Measurements from ENCODE around the gene POU6F2. TPM values are rescaled to one million over a fixed set of nuclear protein-coding genes. Genes with fewer than 3 reads are reported as not detected.

Gene POU6F2
- total RNA-seq, 1 experiment from 2014 or later = not detected

GRCh38 chr7:39091145-39091544 lies 113.4 kb downstream of the POU6F2 start:
- H3K9me3 ChIP-seq (ENCODE audit: control insufficient read depth, insufficient read depth, low read depth, low read length) = no peaks in the 10 kb centered on the region
- DNase-seq (ENCODE audit: low read depth, low spot score) = no peak
- in situ Hi-C loops (cut with HindIII; ENCODE audit: low pct_unique_long_range_greater_than_20kb, low sequenced_read_pairs) (no loop called here), intact Hi-C loops (cut with micrococcal nuclease; ENCODE audit: unreplicated experiment) (no loop called here)
- H3K4me3 ChIP-seq (ENCODE audit: low read depth in 2 of 2, low read length in 2 of 2) = no peak overlapping the region
- H3K27me3 ChIP-seq (ENCODE audit: control insufficient read depth, insufficient read depth, low read length) = peaks cover 3% of the 10 kb centered on the region; the same call in 1 of the 2 replicates
- no TSS peak for BruUV-seq (replicated peaks)
- ChIA-PET POLR2A (no interaction called here), CTCF (no interaction called here)
- no peak for ATAC-seq
- no peak overlapping the region for H3K27ac ChIP-seq (ENCODE audit: low read length)
- TF ChIP-seq REST (IDR thresholded peaks at IDR 0.05; ENCODE audit: insufficient read depth in 1 of 2, low read depth in 2 of 2, low read length in 1 of 2) (no peak), TCF7L2 (IDR thresholded peaks at IDR 0.05; ENCODE audit: low read depth, low read length) (no peak), CTCF (IDR thresholded peaks at IDR 0.05) (no peak), SIN3A (IDR thresholded peaks at IDR 0.05; ENCODE audit: borderline replicate concordance, insufficient read depth, low read depth, low read length) (no peak), POLR2AphosphoS5 (IDR thresholded peaks at IDR 0.05; ENCODE audit: low read depth, low read length) (no peak)
- H3K36me3 ChIP-seq (ENCODE audit: control insufficient read depth, insufficient read depth, low read length) = no peaks in the 10 kb centered on the region
- no peaks in the 10 kb centered on the region for H3K4me1 ChIP-seq (ENCODE audit: control insufficient read depth, insufficient read depth, low read length)

GRCh38 chr7:39091774-39092173 lies 114.1 kb downstream of the POU6F2 start:
- ChIA-PET POLR2A (no interaction called here), CTCF (no interaction called here)
- TF ChIP-seq TCF7L2 (IDR thresholded peaks at IDR 0.05; ENCODE audit: low read depth, low read length) (no peak), SIN3A (IDR thresholded peaks at IDR 0.05; ENCODE audit: borderline replicate concordance, insufficient read depth, low read depth, low read length) (no peak), CTCF (IDR thresholded peaks at IDR 0.05) (no peak), POLR2AphosphoS5 (IDR thresholded peaks at IDR 0.05; ENCODE audit: low read depth, low read length) (no peak), REST (IDR thresholded peaks at IDR 0.05; ENCODE audit: insufficient read depth in 1 of 2, low read depth in 2 of 2, low read length in 1 of 2) (no peak)
- Histone ChIP-seq H3K36me3 (ENCODE audit: control insufficient read depth, insufficient read depth, low read length) (no peaks in the 10 kb centered on the region), H3K9me3 (ENCODE audit: control insufficient read depth, insufficient read depth, low read depth, low read length) (no peaks in the 10 kb centered on the region), H3K27me3 (ENCODE audit: control insufficient read depth, insufficient read depth, low read length) (no peaks in the 10 kb centered on the region; the same call in 1 of the 2 replicates), H3K4me1 (ENCODE audit: control insufficient read depth, insufficient read depth, low read length) (no peaks in the 10 kb centered on the region), H3K4me3 (ENCODE audit: low read depth in 2 of 2, low read length in 2 of 2) (no peak overlapping the region), H3K27ac (ENCODE audit: low read length) (no peak overlapping the region)
- in situ Hi-C loops (cut with HindIII; ENCODE audit: low pct_unique_long_range_greater_than_20kb, low sequenced_read_pairs) = no loop called here
- BruUV-seq (replicated peaks) = no TSS peak
- DNase-seq (ENCODE audit: low read depth, low spot score) = no peak
- intact Hi-C loops (cut with micrococcal nuclease; ENCODE audit: unreplicated experiment) = no loop called here
- no peak for ATAC-seq
